A172 (cell line): Measurements from ENCODE around the gene CCDC88B. TPM values are rescaled to one million over a fixed set of nuclear protein-coding genes. Genes with fewer than 3 reads are reported as not detected.

Experiments used
- total RNA-seq: library from RNA; depleted of rRNA; stranded (reverse); fragments of >200 nt; shearing (Covaris generic); gene quantifications from 2 replicates; pipeline ENCODE4 v1.2.3, GENCODE V29; 2014; rRNA removed

Gene CCDC88B
- total RNA-seq, 1 experiment from 2014 or later = 6.9 TPM

Other genes with a start within 250 kb of the CCDC88B start
- 2.9 and 6.3 TPM in 2 replicates for gene MACROD1, start 174.1 kb upstream of the CCDC88B start, total RNA-seq
- 424 and 474 TPM in 2 replicates for gene STIP1, start 154.0 kb upstream of the CCDC88B start, total RNA-seq
- 15.1 and 18.7 TPM in 2 replicates for gene FERMT3, start 133.5 kb upstream of the CCDC88B start, total RNA-seq
- gene TRPT1, start 114.0 kb upstream of the CCDC88B start, total RNA-seq = 33.8 and 47.3 TPM in 2 replicates
- gene NUDT22, start 113.9 kb upstream of the CCDC88B start, total RNA-seq = 49.3 and 71.5 TPM in 2 replicates
- 3.0 and 12.0 TPM in 2 replicates for gene DNAJC4, start 109.7 kb upstream of the CCDC88B start, total RNA-seq
- 24.4 and 33.0 TPM in 2 replicates for gene VEGFB, start 105.6 kb upstream of the CCDC88B start, total RNA-seq
- gene FKBP2, start 99.1 kb upstream of the CCDC88B start, total RNA-seq = 40.5 and 55.9 TPM in 2 replicates
- gene PPP1R14B, start 93.3 kb upstream of the CCDC88B start, total RNA-seq = 455 and 478 TPM in 2 replicates
- gene PLCB3, start 88.7 kb upstream of the CCDC88B start, total RNA-seq = 51.0 and 64.8 TPM in 2 replicates
- gene BAD, start 55.5 kb upstream of the CCDC88B start, total RNA-seq = 219 TPM in 2 replicates
- gene GPR137, start 54.4 kb upstream of the CCDC88B start, total RNA-seq = 52.1 and 60.8 TPM in 2 replicates
- 0.07 TPM in 1 of 2 replicates, not detected in the other for gene KCNK4, start 48.9 kb upstream of the CCDC88B start, total RNA-seq
- not detected in 2 replicates for gene CATSPERZ, start 39.8 kb upstream of the CCDC88B start, total RNA-seq
- 30.4 and 46.6 TPM in 2 replicates for gene ESRRA, start 34.7 kb upstream of the CCDC88B start, total RNA-seq
- gene TRMT112, start 22.6 kb upstream of the CCDC88B start, total RNA-seq = 454 and 683 TPM in 2 replicates
- gene PRDX5, start 22.1 kb upstream of the CCDC88B start, total RNA-seq = 300 and 344 TPM in 2 replicates
- 77.4 and 78.2 TPM in 2 replicates for gene RPS6KA4, start 19.0 kb downstream of the CCDC88B start, total RNA-seq
- gene SLC22A11, start 215.7 kb downstream of the CCDC88B start, total RNA-seq = 4.7 TPM in 1 of 2 replicates, not detected in the other